ENCODE data around the gene STBD1. TPM values are rescaled to one million over a fixed set of nuclear protein-coding genes. Genes with fewer than 3 reads are reported as not detected.

The STBD1 gene
- total and polyA plus RNA-seq, 2 of the 4 experiments (the other 2 are of a cell fraction) = 1.7 to 3.0 TPM

DNA sequence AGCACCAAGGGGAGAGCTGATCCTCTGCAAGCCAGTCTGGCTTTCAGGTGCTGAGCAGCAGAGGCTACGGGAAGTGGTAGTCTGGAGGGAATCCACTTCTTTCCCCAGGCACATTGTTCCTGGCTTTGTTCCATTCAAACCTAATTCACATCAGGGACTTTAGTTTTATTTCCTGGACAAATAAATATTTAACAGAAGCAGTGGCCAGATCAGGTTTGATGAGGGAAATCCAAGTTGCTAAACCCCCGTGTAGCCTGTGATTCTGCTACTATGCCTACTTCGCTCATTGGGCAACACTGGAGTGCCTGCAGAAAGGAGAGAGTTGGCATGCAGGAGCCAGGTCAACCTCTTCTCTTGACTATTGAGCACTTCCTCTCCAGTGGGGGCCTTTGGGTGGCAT is 13.8 kb upstream of the STBD1 start:
- no peak overlapping the region for H3K9ac ChIP-seq (ENCODE audit: low read depth, low read length)
- ATAC-seq (ENCODE audit: low read depth) = no peak
- no peaks in the 10 kb centered on the region for H3K36me3 ChIP-seq (ENCODE audit: control insufficient read depth, insufficient read depth, low read length)
- H2AK9ac ChIP-seq (replicated peaks; ENCODE audit: low read depth, low read length, poor library complexity) = no peak overlapping the region
- no peak overlapping the region for H2AK5ac ChIP-seq (ENCODE audit: low read depth, low read length)
- H3K18ac ChIP-seq (ENCODE audit: low read depth, low read length) = no peak overlapping the region
- no CpG with 5 or more reads among the region's 3 CpGs for WGBS, 2 experiments (ENCODE audit: extremely low coverage in 2 of 2, insufficient read length in 1 of 2)
- H3K4me1 ChIP-seq (ENCODE audit: control insufficient read depth, insufficient read depth, low read length) = no peaks in the 10 kb centered on the region
- H3K79me1 ChIP-seq (ENCODE audit: low read depth in 1 of 2, low read length in 2 of 2) = no peaks in the 10 kb centered on the region
- intact Hi-C loops (cut with micrococcal nuclease) (no loop called here), in situ Hi-C loops (cut with MboI; ENCODE audit: low sequenced_read_pairs) (no loop called here), dilution Hi-C loops (cut with HindIII; ENCODE audit: low sequenced_read_pairs, unreplicated experiment) (no loop called here)
- H2BK20ac ChIP-seq (ENCODE audit: low read depth, low read length) = no peak overlapping the region
- no peak overlapping the region for H4K5ac ChIP-seq (ENCODE audit: low read depth, low read length)
- H2BK5ac ChIP-seq (ENCODE audit: low read depth, low read length, poor library complexity, severe bottlenecking) = no peak overlapping the region
- no peaks in the 10 kb centered on the region for H4K20me1 ChIP-seq (ENCODE audit: insufficient read depth, low read length)
- H3K23ac ChIP-seq (ENCODE audit: low read depth, low read length) = no peak overlapping the region
- H2BK15ac ChIP-seq (ENCODE audit: low read depth, low read length) = no peak overlapping the region
- H4K91ac ChIP-seq (ENCODE audit: insufficient read depth, low read depth, low read length) = no peak overlapping the region
- ChIA-PET CTCF (no interaction called here), POLR2A (ENCODE audit: unreplicated experiment) (no interaction called here)
- no peak overlapping the region for H3K4me2 ChIP-seq (ENCODE audit: low read depth, low read length)
- no peak for DNase-seq
- no TSS peak for BruUV-seq (replicated peaks)
- H3K4me3 ChIP-seq (ENCODE audit: insufficient read depth, low read depth, low read length) = no peak overlapping the region
- H2BK120ac ChIP-seq (ENCODE audit: low read depth, low read length) = no peak overlapping the region
- no peak overlapping the region for H3K4ac ChIP-seq (ENCODE audit: low read depth, low read length)
- H3K56ac ChIP-seq (ENCODE audit: extremely low read depth, insufficient read depth, low read length) = no peak overlapping the region
- peaks cover 6% of the 10 kb centered on the region; the same call in 1 of the 2 replicates for H3K9me3 ChIP-seq (ENCODE audit: control insufficient read depth, insufficient read depth, low read length)
- no peaks in the 10 kb centered on the region for H3K9me1 ChIP-seq (ENCODE audit: insufficient read depth, low read length)
- no peak overlapping the region for H3K27ac ChIP-seq (ENCODE audit: insufficient read depth, low read length)
- TF ChIP-seq BHLHE40 (IDR thresholded peaks at IDR 0.05; ENCODE audit: low read depth, low read length) (no peak), CHD1 (IDR thresholded peaks at IDR 0.05; ENCODE audit: low read depth, low read length) (no peak), MXI1 (IDR thresholded peaks at IDR 0.05; ENCODE audit: borderline replicate concordance, low read depth, low read length) (no peak)
- H4K8ac ChIP-seq (ENCODE audit: low read depth in 2 of 2, low read length in 2 of 2) = no peak overlapping the region
- no peak overlapping the region for H3K14ac ChIP-seq (replicated peaks; ENCODE audit: low read depth, low read length)
- no peak overlapping the region for H2AFZ ChIP-seq (replicated peaks; ENCODE audit: low read length, poor library complexity)
- H3K27me3 ChIP-seq (ENCODE audit: control insufficient read depth, insufficient read depth, low read length) = peaks cover 12% of the 10 kb centered on the region

Data from IMR-90 (cell line).